ENCODE measurements around the gene ERGIC1. TPM values are rescaled to one million over a fixed set of nuclear protein-coding genes. Genes with fewer than 3 reads are reported as not detected.

Gene ERGIC1
- total RNA-seq, 4 donors from 2014 or later: 50.9 to 83.0 (median 65.5) TPM

DNA sequence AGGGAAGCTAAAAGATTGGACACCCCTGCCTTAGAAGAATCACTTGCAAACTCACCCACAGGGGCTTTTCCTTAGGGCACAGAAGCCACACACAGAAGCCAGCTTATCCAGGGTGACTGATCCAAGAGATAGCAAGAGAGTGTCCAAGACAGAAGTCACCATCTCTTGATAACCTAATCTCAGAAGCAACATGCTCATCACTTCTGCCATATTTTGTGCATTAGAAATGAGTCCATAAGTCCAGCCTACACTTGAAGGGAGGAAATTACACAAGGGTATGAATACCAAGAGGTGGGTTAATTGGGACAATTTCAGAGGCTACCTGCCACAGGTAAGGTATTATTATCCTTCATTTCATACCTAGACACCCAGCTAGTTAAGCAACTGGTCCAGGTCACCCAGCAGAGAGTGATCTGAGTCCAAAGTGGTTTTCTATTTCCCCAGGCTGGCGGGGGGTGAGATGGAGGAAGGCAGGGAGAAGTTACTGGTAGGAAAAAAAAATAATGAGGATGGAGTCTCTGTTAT is 3.7 kb upstream of the ERGIC1 start:
- DNase-seq: no peak
- WGBS, 2 donors: 100% methylated on average over 1 of the region's 1 CpG
- Histone ChIP-seq H3K9me3 (peaks cover 0 to 11% (median 0%) of the 10 kb centered on the region in 3 donors), H3K4me1 (peaks cover 11 to 17% (median 12%) of the 10 kb centered on the region in 3 donors), H3K27me3 (no peaks in the 10 kb centered on the region), H3K4me3 (no peak overlapping the region), H3K36me3 (no peaks in the 10 kb centered on the region), H3K27ac (no peak overlapping the region)
- intact Hi-C loops (cut with DNase I): no loop called here
- TF ChIP-seq, protein P1, sequence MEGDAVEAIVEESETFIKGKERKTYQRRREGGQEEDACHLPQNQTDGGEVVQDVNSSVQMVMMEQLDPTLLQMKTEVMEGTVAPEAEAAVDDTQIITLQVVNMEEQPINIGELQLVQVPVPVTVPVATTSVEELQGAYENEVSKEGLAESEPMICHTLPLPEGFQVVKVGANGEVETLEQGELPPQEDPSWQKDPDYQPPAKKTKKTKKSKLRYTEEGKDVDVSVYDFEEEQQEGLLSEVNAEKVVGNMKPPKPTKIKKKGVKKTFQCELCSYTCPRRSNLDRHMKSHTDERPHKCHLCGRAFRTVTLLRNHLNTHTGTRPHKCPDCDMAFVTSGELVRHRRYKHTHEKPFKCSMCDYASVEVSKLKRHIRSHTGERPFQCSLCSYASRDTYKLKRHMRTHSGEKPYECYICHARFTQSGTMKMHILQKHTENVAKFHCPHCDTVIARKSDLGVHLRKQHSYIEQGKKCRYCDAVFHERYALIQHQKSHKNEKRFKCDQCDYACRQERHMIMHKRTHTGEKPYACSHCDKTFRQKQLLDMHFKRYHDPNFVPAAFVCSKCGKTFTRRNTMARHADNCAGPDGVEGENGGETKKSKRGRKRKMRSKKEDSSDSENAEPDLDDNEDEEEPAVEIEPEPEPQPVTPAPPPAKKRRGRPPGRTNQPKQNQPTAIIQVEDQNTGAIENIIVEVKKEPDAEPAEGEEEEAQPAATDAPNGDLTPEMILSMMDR (IDR thresholded peaks at IDR 0.05): no peak
- no peak for TF ChIP-seq POLR2A (IDR thresholded peaks at IDR 0.05)

DNA sequence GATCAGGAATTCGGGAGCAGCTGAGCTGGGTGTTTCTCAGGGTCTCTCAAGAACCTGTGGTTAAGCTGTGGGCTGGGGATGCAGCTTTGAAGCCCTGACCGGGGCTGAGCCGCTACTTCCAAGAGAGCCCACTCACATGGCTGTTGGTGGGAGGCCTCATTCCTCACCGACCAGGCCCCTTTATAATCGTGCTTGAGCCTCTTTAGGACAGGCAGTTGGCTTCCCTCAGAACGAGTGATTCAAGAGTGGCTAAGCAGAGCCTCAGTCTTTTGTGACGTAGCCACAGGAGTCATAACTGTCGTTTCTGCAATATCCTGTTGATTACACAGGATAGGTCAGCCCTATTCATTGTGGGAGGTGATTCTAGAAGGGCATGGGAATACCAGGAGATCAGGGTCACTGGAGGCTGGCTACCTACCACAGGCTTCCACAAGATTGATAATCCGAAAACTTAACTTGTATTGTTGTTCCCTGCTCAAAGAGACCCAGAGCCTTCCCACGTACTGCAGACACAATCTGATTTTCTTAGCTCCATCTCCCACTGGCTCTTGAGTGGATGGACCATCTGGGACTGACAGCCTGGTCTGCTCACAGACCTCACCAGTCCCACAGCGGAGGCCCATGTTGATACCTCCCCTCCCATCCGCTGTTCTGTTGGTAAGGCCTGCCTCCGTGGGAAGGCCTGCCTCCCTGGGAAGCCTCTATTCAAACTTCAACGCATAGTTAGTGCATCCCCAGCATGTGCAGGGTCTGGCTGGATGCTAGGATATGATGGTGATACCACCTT is 3.0 kb upstream of the ERGIC1 start:
- WGBS, 2 donors: 70 to 72% methylated on average over 12 of the region's 14 CpGs
- Histone ChIP-seq H3K4me3 (no peak overlapping the region), H3K36me3 (no peaks in the 10 kb centered on the region), H3K27me3 (no peaks in the 10 kb centered on the region), H3K27ac (peak overlapping the region in 1 of 4 donors; percentile 22), H3K4me1 (peaks cover 18 to 24% (median 19%) of the 10 kb centered on the region in 3 donors), H3K9me3 (peaks cover 0 to 3% (median 0%) of the 10 kb centered on the region in 3 donors)
- TF ChIP-seq, protein P1 (IDR thresholded peaks at IDR 0.05): no peak
- DNase-seq: no peak
- intact Hi-C loops (cut with DNase I): no loop called here

DNA sequence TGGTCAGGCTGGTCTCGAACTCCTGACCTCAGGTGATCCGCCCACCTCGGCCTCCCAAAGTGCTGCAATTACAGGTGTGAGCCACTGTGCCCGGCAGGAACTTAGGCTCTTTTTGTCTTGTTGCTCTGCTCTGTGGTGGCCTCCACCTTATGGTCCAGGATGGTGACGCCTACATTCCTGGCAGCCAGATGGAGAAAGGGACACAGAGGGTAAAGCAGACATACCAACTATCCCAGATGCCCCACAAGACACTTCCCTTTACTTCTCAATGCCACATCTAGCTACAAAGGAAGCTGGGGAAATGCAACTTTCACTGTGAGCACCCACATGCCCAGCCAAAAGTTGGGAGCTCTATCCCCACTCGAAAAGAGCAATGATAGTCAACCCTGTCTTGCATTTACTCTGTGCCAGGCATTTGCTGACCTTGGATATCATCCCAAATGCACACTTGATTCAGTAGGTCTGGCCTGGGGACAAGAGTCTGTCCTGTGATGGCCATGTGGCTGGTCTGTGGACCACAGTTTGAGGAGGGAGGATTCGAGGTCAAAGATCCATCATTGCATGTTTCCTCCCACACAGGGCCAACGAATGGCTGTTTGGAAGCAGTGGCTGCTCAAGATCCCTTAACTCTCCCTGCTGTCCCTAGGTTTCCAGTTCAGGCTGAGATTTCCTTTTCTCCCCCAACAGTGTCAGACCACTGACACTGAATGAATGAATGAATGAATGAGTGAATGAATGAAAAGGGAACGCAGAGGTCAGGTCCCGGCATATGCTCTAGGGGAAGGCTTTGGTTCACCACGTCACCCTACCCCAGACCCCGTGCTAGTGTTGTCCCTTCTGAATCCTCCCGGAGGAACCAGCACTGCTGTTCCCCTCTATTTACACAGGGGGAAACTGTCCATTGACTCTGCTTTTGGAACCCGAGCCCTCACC is 1.4 kb upstream of the ERGIC1 start:
- H3K36me3 ChIP-seq: no peaks in the 10 kb centered on the region
- WGBS, 2 donors: 76 to 78% methylated on average over 10 to 12 of the region's 14 CpGs
- H3K9me3 ChIP-seq: no peaks in the 10 kb centered on the region
- TF ChIP-seq, protein P1 (IDR thresholded peaks at IDR 0.05): no peak
- no peak for TF ChIP-seq POLR2A (IDR thresholded peaks at IDR 0.05)
- H3K4me1 ChIP-seq: peaks cover 22 to 40% (median 29%) of the 10 kb centered on the region in 3 donors
- H3K27ac ChIP-seq: peak overlapping the region; percentile 85 to 92 (median 90)
- no peak for DNase-seq
- intact Hi-C loops (cut with DNase I): no loop called here
- H3K27me3 ChIP-seq: no peaks in the 10 kb centered on the region
- H3K4me3 ChIP-seq: no peak overlapping the region

DNA sequence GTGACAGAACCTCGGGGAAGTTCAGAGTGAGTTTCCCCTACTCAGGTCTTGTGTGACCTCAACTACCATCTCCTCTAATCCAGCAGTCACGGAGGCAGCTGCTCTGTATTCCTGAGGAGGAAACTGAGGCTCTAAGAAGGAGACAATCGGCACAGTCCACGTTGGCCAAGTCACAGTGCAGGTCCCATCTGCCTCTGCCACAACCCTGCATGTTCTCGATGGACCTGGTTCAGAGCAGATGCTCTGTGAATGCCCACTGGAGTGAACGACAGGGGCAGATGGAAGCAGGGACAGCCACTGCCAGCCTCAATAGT is 722 bp upstream of the ERGIC1 start:
- intact Hi-C loops (cut with DNase I): no loop called here
- H3K4me3 ChIP-seq: peak overlapping the region; percentile 71 to 95 (median 92)
- H3K27me3 ChIP-seq: no peaks in the 10 kb centered on the region
- H3K36me3 ChIP-seq: no peaks in the 10 kb centered on the region
- peaks cover 22 to 47% (median 29%) of the 10 kb centered on the region in 3 donors for H3K4me1 ChIP-seq
- TF ChIP-seq POLR2A (IDR thresholded peaks at IDR 0.05): no peak
- TF ChIP-seq, protein P1 (IDR thresholded peaks at IDR 0.05): no peak
- 0 to 53% methylated on average over 1 to 4 of the region's 6 CpGs for WGBS, 2 donors
- H3K9me3 ChIP-seq: no peaks in the 10 kb centered on the region
- H3K27ac ChIP-seq: peak overlapping the region; percentile 85 to 92 (median 90)
- no peak for DNase-seq

Data from esophagus squamous epithelium (tissue), 5 donors.